Mesenchymal stem cell (in vitro differentiated cells and primary cell): ENCODE measurements around the gene MRPS2.
"Not testable (repeated sequence)": the region's sequence is repeated elsewhere in the genome, so short reads cannot be mapped to it uniquely, and the experiment has no call there.

Experiments used
- DNase-seq: peaks from one replicate; pipeline ENCODE4 v3.0.0-alpha.2; 2013
- H2AFZ ChIP-seq: one replicate; pipeline ENCODE4 v1.6.1; 2013; ENCODE audit warnings: low read depth, mild to moderate bottlenecking, control low read depth, inconsistent platforms, low read length, moderate library complexity
- H2AK5ac ChIP-seq: 2 replicates; pipeline ENCODE4 v1.6.1; 2013; ENCODE audit warnings: low read length, moderate library complexity, mild to moderate bottlenecking, inconsistent platforms; ENCODE audit not compliant: severe bottlenecking
- H2BK120ac ChIP-seq: one replicate; pipeline ENCODE4 v1.6.1; 2013; ENCODE audit warnings: low read depth, mild to moderate bottlenecking, inconsistent platforms, low read length, moderate library complexity
- H2BK12ac ChIP-seq, 2 experiments: one replicate each; pipeline ENCODE4 v1.6.1; 2013; ENCODE audit warnings: inconsistent platforms in 2 of 2, low read length in 2 of 2, mild to moderate bottlenecking in 2 of 2, moderate library complexity in 2 of 2, control low read depth in 1 of 2
- H2BK15ac ChIP-seq: one replicate; pipeline ENCODE4 v1.6.1; 2013; ENCODE audit warnings: mild to moderate bottlenecking, low read depth, inconsistent platforms; ENCODE audit not compliant: poor library complexity, severe bottlenecking
- H2BK5ac ChIP-seq: 2 replicates; pipeline ENCODE4 v1.6.1; 2013; ENCODE audit warnings: low read depth, mild to moderate bottlenecking, low read length, control low read depth, inconsistent platforms; ENCODE audit not compliant: poor library complexity, severe bottlenecking
- H3K14ac ChIP-seq, 2 experiments: one replicate each; pipeline ENCODE4 v1.6.1; 2013; ENCODE audit warnings: inconsistent platforms in 2 of 2, low read length in 2 of 2, control low read depth in 1 of 2, mild to moderate bottlenecking in 1 of 2, moderate library complexity in 1 of 2
- H3K18ac ChIP-seq, 2 experiments: one replicate each; pipeline ENCODE4 v1.6.1; 2013; ENCODE audit warnings: inconsistent platforms in 2 of 2, low read length in 2 of 2, control low read depth in 1 of 2, low read depth in 1 of 2, mild to moderate bottlenecking in 1 of 2
- H3K23ac ChIP-seq, 2 experiments: one replicate each; pipeline ENCODE4 v1.6.1; 2013; ENCODE audit warnings: inconsistent platforms in 2 of 2, low read length in 2 of 2, mild to moderate bottlenecking in 2 of 2, moderate library complexity in 2 of 2, control low read depth in 1 of 2
- H3K27ac ChIP-seq: 2 replicates; pipeline ENCODE4 v1.5.1; 2013; ENCODE audit warnings: mild to moderate bottlenecking, moderate library complexity, low read length, control low read depth, inconsistent platforms; ENCODE audit not compliant: poor library complexity, severe bottlenecking
- H3K27me3 ChIP-seq, 2 experiments: 2 replicates each; pipeline versions ENCODE4 v1.6.1 to v1.7.0; 2013; ENCODE audit warnings: low read length in 2 of 2, mild to moderate bottlenecking in 2 of 2, moderate library complexity in 2 of 2, control low read depth in 1 of 2, inconsistent platforms in 1 of 2; ENCODE audit not compliant: control insufficient read depth in 1 of 2, insufficient read depth in 1 of 2
- H3K36me3 ChIP-seq, 2 experiments: 2 replicates each; pipeline versions ENCODE4 v1.6.1 to v1.7.0; 2013; ENCODE audit warnings: low read length in 2 of 2, control low read depth in 1 of 2, inconsistent platforms in 1 of 2, low read depth in 1 of 2, mild to moderate bottlenecking in 1 of 2; ENCODE audit not compliant: insufficient read depth in 2 of 2, control insufficient read depth in 1 of 2
- H3K4ac ChIP-seq, 2 experiments: one replicate each; pipeline ENCODE4 v1.6.1; 2013; ENCODE audit warnings: inconsistent platforms in 2 of 2, low read length in 2 of 2, mild to moderate bottlenecking in 2 of 2, moderate library complexity in 2 of 2, control low read depth in 1 of 2, low read depth in 1 of 2
- H3K4me1 ChIP-seq: 2 replicates; pipeline ENCODE4 v1.6.1; 2013; ENCODE audit warnings: low read depth, low read length, control low read depth; ENCODE audit not compliant: control insufficient read depth, insufficient read depth
- H3K4me2 ChIP-seq: 2 replicates; pipeline ENCODE4 v1.6.1; 2013; ENCODE audit warnings: low read length, mild to moderate bottlenecking, inconsistent platforms; ENCODE audit not compliant: poor library complexity, severe bottlenecking
- H3K4me3 ChIP-seq, 2 experiments: 2 replicates each; pipeline versions ENCODE4 v1.5.1 to v1.7.0; 2013; ENCODE audit warnings: low read length in 2 of 2, mild to moderate bottlenecking in 2 of 2, control low read depth in 1 of 2, low read depth in 1 of 2; ENCODE audit not compliant: insufficient read depth in 1 of 2
- H3K79me1 ChIP-seq: replicated peaks from 2 replicates; pipeline ENCODE4 v1.6.1; 2013; ENCODE audit warnings: mild to moderate bottlenecking, control low read depth, low read length, inconsistent platforms; ENCODE audit not compliant: poor library complexity, severe bottlenecking
- H3K9ac ChIP-seq: 2 replicates; pipeline ENCODE4 v1.7.0; 2013; ENCODE audit warnings: mild to moderate bottlenecking, low read length, moderate library complexity
- H3K9me3 ChIP-seq: 2 replicates; pipeline ENCODE4 v1.7.0; 2013; ENCODE audit warnings: mild to moderate bottlenecking, low read length; ENCODE audit not compliant: control insufficient read depth
- H4K8ac ChIP-seq: one replicate; pipeline ENCODE4 v1.6.1; 2013; ENCODE audit warnings: inconsistent platforms, mild to moderate bottlenecking, low read length, moderate library complexity
- H4K91ac ChIP-seq: one replicate; pipeline ENCODE4 v1.6.1; 2013; ENCODE audit warnings: mild to moderate bottlenecking, low read length, inconsistent platforms
- WGBS: methylation state at CpG from one replicate; pipeline ENCODE4 v1.1.7; 2013; ENCODE audit warnings: mixed read lengths; 5-methylcytosine and 5-hydroxymethylcytosine counted together

Gene MRPS2

DNA sequence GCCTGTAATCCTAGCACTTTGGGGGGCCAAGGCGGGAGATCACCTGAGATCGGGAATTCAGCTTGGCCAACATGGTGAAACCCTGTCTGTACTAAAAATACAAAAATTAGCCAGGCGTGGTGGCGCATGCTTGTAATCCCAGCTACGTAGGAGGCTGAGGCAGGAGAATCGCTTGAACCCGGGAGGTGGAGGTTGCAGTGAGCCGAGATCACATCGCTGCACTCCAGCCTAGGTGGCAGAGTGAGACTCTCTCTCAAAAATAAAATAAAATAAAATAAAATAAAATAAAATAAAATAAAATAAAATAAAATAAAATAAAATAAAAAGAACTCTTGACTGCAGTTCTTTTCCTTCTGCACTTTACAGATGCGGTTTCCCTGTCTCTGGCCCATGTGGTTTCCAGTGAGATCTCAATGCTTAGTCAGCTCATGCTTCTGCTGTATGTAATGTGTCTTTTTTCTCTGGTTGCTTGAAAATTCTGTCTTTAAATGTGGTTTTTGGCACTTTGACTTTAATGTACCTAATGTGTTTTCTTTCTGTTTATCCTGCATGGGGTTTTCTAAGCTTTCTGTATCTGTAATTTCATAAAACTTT lies 28.5 kb downstream of the MRPS2 start:
- not testable (repeated sequence) for H3K27ac ChIP-seq, H3K18ac ChIP-seq, H2BK120ac ChIP-seq, H3K4me3 ChIP-seq, H3K9me3 ChIP-seq, H3K79me1 ChIP-seq, H2BK15ac ChIP-seq, H3K36me3 ChIP-seq, H2BK12ac ChIP-seq, DNase-seq, H2AFZ ChIP-seq, H4K91ac ChIP-seq, H3K9ac ChIP-seq, H2BK5ac ChIP-seq, H3K4me1 ChIP-seq, H3K23ac ChIP-seq, H3K4ac ChIP-seq, H2AK5ac ChIP-seq, H4K8ac ChIP-seq, H3K14ac ChIP-seq, H3K4me2 ChIP-seq
- H3K27me3 ChIP-seq: peaks cover 5 to 54% of the 10 kb centered on the region in 2 experiments
- WGBS: 98% methylated on average over 8 of the region's 10 CpGs

DNA sequence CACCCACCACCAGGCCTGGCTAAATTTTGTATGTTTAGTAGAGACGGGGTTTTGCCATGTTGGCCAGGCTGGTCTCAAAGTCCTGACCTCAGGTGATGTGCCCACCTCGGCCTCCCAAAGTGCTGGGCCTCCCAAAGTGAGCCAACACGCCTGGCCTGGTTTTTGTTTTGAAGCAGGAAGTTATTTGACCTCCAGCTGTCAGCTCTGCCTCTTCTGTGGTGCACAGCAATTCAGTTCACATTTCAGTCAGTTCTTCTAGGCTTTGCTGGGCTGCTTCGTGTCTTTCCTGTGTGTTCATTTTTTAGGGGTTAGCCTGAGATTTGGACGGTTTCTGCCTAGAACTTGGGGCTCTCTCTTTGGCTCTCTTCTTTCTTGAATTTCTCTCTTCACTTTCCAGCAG lies 29.7 kb downstream of the MRPS2 start:
- no peak overlapping the region for H2AK5ac ChIP-seq
- no peaks in the 10 kb centered on the region for H3K36me3 ChIP-seq
- H3K23ac ChIP-seq: no peak overlapping the region
- no peak overlapping the region for H3K9ac ChIP-seq
- H3K14ac ChIP-seq: no peak overlapping the region
- H3K79me1 ChIP-seq: no peaks in the 10 kb centered on the region
- H4K8ac ChIP-seq: no peak overlapping the region
- H3K4ac ChIP-seq: no peak overlapping the region
- no peak overlapping the region for H2AFZ ChIP-seq
- 72% methylated on average over 5 of the region's 5 CpGs for WGBS
- no peak overlapping the region for H3K4me3 ChIP-seq
- peaks cover 3 to 51% of the 10 kb centered on the region in 2 experiments for H3K27me3 ChIP-seq
- H3K4me1 ChIP-seq: peaks cover 3% of the 10 kb centered on the region
- no peaks in the 10 kb centered on the region for H3K9me3 ChIP-seq
- H3K27ac ChIP-seq: no peak overlapping the region
- no peak for DNase-seq
- no peak overlapping the region for H4K91ac ChIP-seq
- H2BK12ac ChIP-seq: no peak overlapping the region
- no peak overlapping the region for H2BK120ac ChIP-seq
- no peak overlapping the region for H2BK5ac ChIP-seq
- H3K18ac ChIP-seq: no peak overlapping the region
- no peak overlapping the region for H3K4me2 ChIP-seq
- no peak overlapping the region for H2BK15ac ChIP-seq

DNA sequence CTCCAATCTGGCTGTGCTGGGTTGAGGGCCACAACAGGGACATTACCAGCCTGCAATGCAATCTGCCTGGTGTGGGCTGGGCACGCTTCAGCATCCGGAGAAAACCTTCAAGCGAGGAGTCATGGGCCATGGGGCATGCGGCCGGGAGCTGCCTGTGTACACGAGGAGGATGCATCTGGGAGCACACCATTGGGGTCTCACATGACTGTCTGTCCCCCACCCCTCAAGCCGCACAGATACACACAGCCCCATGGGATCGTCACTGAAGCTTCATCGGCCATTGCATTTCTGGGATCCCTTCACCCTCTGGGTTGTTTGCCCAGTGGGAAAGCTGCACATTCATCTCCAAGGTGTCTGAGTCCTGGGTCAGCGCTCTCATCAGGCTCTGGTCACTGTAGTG lies 30.6 kb downstream of the MRPS2 start:
- Histone ChIP-seq H3K9ac (no peak overlapping the region), H3K4me2 (no peak overlapping the region), H2AFZ (no peak overlapping the region), H3K27ac (no peak overlapping the region), H2BK5ac (no peak overlapping the region), H3K14ac (no peak overlapping the region), H3K23ac (no peak overlapping the region), H2BK15ac (no peak overlapping the region), H3K18ac (no peak overlapping the region), H2BK12ac (no peak overlapping the region), H4K8ac (no peak overlapping the region), H3K4me3 (no peak overlapping the region), H2BK120ac (no peak overlapping the region), H3K79me1 (no peaks in the 10 kb centered on the region), H3K4ac (no peak overlapping the region), H3K9me3 (no peaks in the 10 kb centered on the region), H3K36me3 (no peaks in the 10 kb centered on the region), H2AK5ac (no peak overlapping the region), H3K27me3 (peaks cover 0 to 47% of the 10 kb centered on the region in 2 experiments), H3K4me1 (peaks cover 2% of the 10 kb centered on the region), H4K91ac (no peak overlapping the region)
- DNase-seq: no peak
- WGBS: 88% methylated on average over 10 of the region's 10 CpGs

DNA sequence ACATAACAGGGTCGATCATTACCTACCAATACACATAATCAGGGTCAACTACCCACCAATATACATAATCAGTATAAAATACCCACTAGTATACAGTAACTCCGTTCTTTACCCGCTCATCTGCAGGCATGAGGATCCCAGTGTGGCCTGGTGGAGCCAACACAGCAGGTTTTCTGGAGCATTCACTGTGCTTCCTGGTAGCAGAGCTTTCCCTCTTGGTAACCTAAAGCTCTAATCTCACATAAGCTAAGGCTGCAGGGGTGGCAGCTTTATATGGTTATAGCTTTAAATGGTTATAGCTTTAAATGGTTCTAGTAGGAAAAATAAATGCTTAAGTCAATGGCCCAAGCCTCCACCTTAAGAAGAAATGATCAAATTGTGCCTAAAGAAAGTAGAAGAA lies 32.6 kb downstream of the MRPS2 start:
- Histone ChIP-seq H4K91ac (no peak overlapping the region), H3K4me2 (no peak overlapping the region)

More for the DNA sequence above, 32.6 kb downstream of the MRPS2 start:
- no peak overlapping the region for H4K8ac ChIP-seq
- DNase-seq: no peak
- no peaks in the 10 kb centered on the region for H3K79me1 ChIP-seq
- H3K23ac ChIP-seq: no peak overlapping the region
- peaks cover 0 to 47% of the 10 kb centered on the region in 2 experiments for H3K27me3 ChIP-seq
- H3K9me3 ChIP-seq: no peaks in the 10 kb centered on the region
- no peak overlapping the region for H2BK15ac ChIP-seq
- no peak overlapping the region for H3K9ac ChIP-seq
- H2AK5ac ChIP-seq: no peak overlapping the region
- H2AFZ ChIP-seq: no peak overlapping the region
- no peak overlapping the region for H3K14ac ChIP-seq
- no peak overlapping the region for H2BK12ac ChIP-seq
- no peak overlapping the region for H3K18ac ChIP-seq
- H3K27ac ChIP-seq: no peak overlapping the region
- no peak overlapping the region for H3K4me3 ChIP-seq
- no peak overlapping the region for H2BK120ac ChIP-seq
- 91% methylated on average over 3 of the region's 3 CpGs for WGBS
- H3K4ac ChIP-seq: no peak overlapping the region
- no peak overlapping the region for H2BK5ac ChIP-seq
- H3K4me1 ChIP-seq: no peaks in the 10 kb centered on the region
- no peaks in the 10 kb centered on the region for H3K36me3 ChIP-seq
